ENCODE data around the gene ASZ1. TPM values are rescaled to one million over a fixed set of nuclear protein-coding genes. Genes with fewer than 3 reads are reported as not detected.

The ASZ1 gene
- total and polyA plus RNA-seq, 5 donors from 2014 or later = not detected

GRCh38 chr7:117362294-117362888 lies 64.9 kb downstream of the ASZ1 start:
- H3K27me3 Mint-ChIP-seq = no peaks in the 10 kb centered on the region
- no peaks in the 10 kb centered on the region for H3K36me3 Mint-ChIP-seq
- DNase-seq (no peak), ATAC-seq (ENCODE audit: low read depth in 2 of 2) (no peak)
- H3K9me3 ChIP-seq (ENCODE audit: control insufficient read depth in 2 of 2, low read length in 2 of 2) = no peaks in the 10 kb centered on the region
- H3K4me3 ChIP-seq (ENCODE audit: low read depth, low read length) = no peak overlapping the region
- no peak overlapping the region for H3K27ac Mint-ChIP-seq
- H3K27ac ChIP-seq (ENCODE audit: insufficient read depth, low read length, poor library complexity, severe bottlenecking) = no peak overlapping the region
- no peaks in the 10 kb centered on the region for H3K36me3 ChIP-seq (ENCODE audit: control insufficient read depth, insufficient read depth, low read length)
- no peaks in the 10 kb centered on the region for H3K4me1 ChIP-seq (ENCODE audit: control insufficient read depth, insufficient read depth, low read length, poor library complexity, severe bottlenecking)
- no peaks in the 10 kb centered on the region for H3K4me1 Mint-ChIP-seq
- no peaks in the 10 kb centered on the region for H3K9me3 Mint-ChIP-seq
- H3K27me3 ChIP-seq (ENCODE audit: control insufficient read depth, insufficient read depth, low read length) = no peaks in the 10 kb centered on the region
- H3K4me3 Mint-ChIP-seq = no peak overlapping the region

GRCh38 chr7:117350027-117350426 lies 77.3 kb downstream of the ASZ1 start:
- Mint-ChIP-seq H3K27me3 (no peaks in the 10 kb centered on the region), H3K4me3 (no peak overlapping the region), H3K27ac (no peak overlapping the region), H3K9me3 (peaks cover 0 to 4% (median 0%) of the 10 kb centered on the region in 7 donors), H3K4me1 (no peaks in the 10 kb centered on the region), H3K36me3 (no peaks in the 10 kb centered on the region)
- ATAC-seq (ENCODE audit: low read depth in 2 of 2) (no peak), DNase-seq (no peak)
- Histone ChIP-seq H3K4me1 (ENCODE audit: control insufficient read depth, insufficient read depth, low read length, poor library complexity, severe bottlenecking) (no peaks in the 10 kb centered on the region), H3K27ac (ENCODE audit: insufficient read depth, low read length, poor library complexity, severe bottlenecking) (no peak overlapping the region), H3K4me3 (ENCODE audit: low read depth, low read length) (no peak overlapping the region), H3K27me3 (ENCODE audit: control insufficient read depth, insufficient read depth, low read length) (no peaks in the 10 kb centered on the region), H3K9me3 (ENCODE audit: control insufficient read depth in 2 of 2, low read length in 2 of 2) (no peaks in the 10 kb centered on the region), H3K36me3 (ENCODE audit: control insufficient read depth, insufficient read depth, low read length) (no peaks in the 10 kb centered on the region)

GRCh38 chr7:117349570-117349969 lies 77.7 kb downstream of the ASZ1 start:
- H3K27me3 Mint-ChIP-seq = no peaks in the 10 kb centered on the region
- Histone ChIP-seq H3K9me3 (ENCODE audit: control insufficient read depth in 2 of 2, low read length in 2 of 2) (no peaks in the 10 kb centered on the region), H3K27ac (ENCODE audit: insufficient read depth, low read length, poor library complexity, severe bottlenecking) (no peak overlapping the region), H3K4me1 (ENCODE audit: control insufficient read depth, insufficient read depth, low read length, poor library complexity, severe bottlenecking) (no peaks in the 10 kb centered on the region), H3K36me3 (ENCODE audit: control insufficient read depth, insufficient read depth, low read length) (no peaks in the 10 kb centered on the region), H3K4me3 (ENCODE audit: low read depth, low read length) (no peak overlapping the region), H3K27me3 (ENCODE audit: control insufficient read depth, insufficient read depth, low read length) (no peaks in the 10 kb centered on the region)
- H3K4me1 Mint-ChIP-seq = no peaks in the 10 kb centered on the region
- DNase-seq (no peak), ATAC-seq (ENCODE audit: low read depth in 2 of 2) (no peak)
- no peak overlapping the region for H3K4me3 Mint-ChIP-seq
- no peaks in the 10 kb centered on the region for H3K36me3 Mint-ChIP-seq
- no peak overlapping the region for H3K27ac Mint-ChIP-seq
- H3K9me3 Mint-ChIP-seq = peaks cover 0 to 4% (median 0%) of the 10 kb centered on the region in 7 donors

- Histone ChIP-seq H3K36me3 (ENCODE audit: control insufficient read depth, insufficient read depth, low read length) (no peaks in the 10 kb centered on the region), H3K27me3 (ENCODE audit: control insufficient read depth, insufficient read depth, low read length) (no peaks in the 10 kb centered on the region), H3K4me1 (ENCODE audit: control insufficient read depth, insufficient read depth, low read length, poor library complexity, severe bottlenecking) (no peaks in the 10 kb centered on the region), H3K9me3 (ENCODE audit: control insufficient read depth in 2 of 2, low read length in 2 of 2) (no peaks in the 10 kb centered on the region), H3K27ac (ENCODE audit: insufficient read depth, low read length, poor library complexity, severe bottlenecking) (no peak overlapping the region), H3K4me3 (ENCODE audit: low read depth, low read length) (no peak overlapping the region)
- Mint-ChIP-seq H3K9me3 (peaks cover 0 to 4% (median 0%) of the 10 kb centered on the region in 7 donors), H3K27ac (no peak overlapping the region), H3K36me3 (no peaks in the 10 kb centered on the region), H3K4me1 (no peaks in the 10 kb centered on the region), H3K4me3 (no peak overlapping the region), H3K27me3 (no peaks in the 10 kb centered on the region)
- ATAC-seq (ENCODE audit: low read depth in 2 of 2) (no peak), DNase-seq (no peak)
Observed at GRCh38 chr7:117347962-117348672, 79.2 kb downstream of the ASZ1 start.

GRCh38 chr7:117347480-117347879 lies 79.8 kb downstream of the ASZ1 start:
- Mint-ChIP-seq H3K27ac (no peak overlapping the region), H3K4me1 (no peaks in the 10 kb centered on the region), H3K27me3 (no peaks in the 10 kb centered on the region), H3K4me3 (no peak overlapping the region), H3K9me3 (peaks cover 0 to 4% (median 0%) of the 10 kb centered on the region in 7 donors), H3K36me3 (no peaks in the 10 kb centered on the region)
- no peak for ATAC-seq (ENCODE audit: low read depth in 2 of 2)
- DNase-seq = no peak
- Histone ChIP-seq H3K4me1 (ENCODE audit: control insufficient read depth, insufficient read depth, low read length, poor library complexity, severe bottlenecking) (no peaks in the 10 kb centered on the region), H3K9me3 (ENCODE audit: control insufficient read depth in 2 of 2, low read length in 2 of 2) (no peaks in the 10 kb centered on the region), H3K27me3 (ENCODE audit: control insufficient read depth, insufficient read depth, low read length) (no peaks in the 10 kb centered on the region), H3K36me3 (ENCODE audit: control insufficient read depth, insufficient read depth, low read length) (no peaks in the 10 kb centered on the region), H3K4me3 (ENCODE audit: low read depth, low read length) (no peak overlapping the region), H3K27ac (ENCODE audit: insufficient read depth, low read length, poor library complexity, severe bottlenecking) (no peak overlapping the region)

GRCh38 chr7:117346161-117346560 lies 81.1 kb downstream of the ASZ1 start:
- Histone ChIP-seq H3K9me3 (ENCODE audit: control insufficient read depth in 2 of 2, low read length in 2 of 2) (no peaks in the 10 kb centered on the region), H3K27me3 (ENCODE audit: control insufficient read depth, insufficient read depth, low read length) (no peaks in the 10 kb centered on the region), H3K4me3 (ENCODE audit: low read depth, low read length) (no peak overlapping the region), H3K36me3 (ENCODE audit: control insufficient read depth, insufficient read depth, low read length) (no peaks in the 10 kb centered on the region), H3K4me1 (ENCODE audit: control insufficient read depth, insufficient read depth, low read length, poor library complexity, severe bottlenecking) (no peaks in the 10 kb centered on the region), H3K27ac (ENCODE audit: insufficient read depth, low read length, poor library complexity, severe bottlenecking) (no peak overlapping the region)
- H3K27ac Mint-ChIP-seq = no peak overlapping the region
- H3K36me3 Mint-ChIP-seq = no peaks in the 10 kb centered on the region
- DNase-seq = no peak
- H3K9me3 Mint-ChIP-seq = peaks cover 0 to 4% (median 0%) of the 10 kb centered on the region in 7 donors
- no peak for ATAC-seq (ENCODE audit: low read depth in 2 of 2)
- no peaks in the 10 kb centered on the region for H3K4me1 Mint-ChIP-seq
- no peaks in the 10 kb centered on the region for H3K27me3 Mint-ChIP-seq
- no peak overlapping the region for H3K4me3 Mint-ChIP-seq

GRCh38 chr7:117338020-117338419 lies 89.3 kb downstream of the ASZ1 start:
- H3K27me3 ChIP-seq (ENCODE audit: control insufficient read depth, insufficient read depth, low read length) = no peaks in the 10 kb centered on the region
- H3K4me1 ChIP-seq (ENCODE audit: control insufficient read depth, insufficient read depth, low read length, poor library complexity, severe bottlenecking) = no peaks in the 10 kb centered on the region
- H3K4me3 ChIP-seq (ENCODE audit: low read depth, low read length) = no peak overlapping the region
- no peak overlapping the region for H3K27ac Mint-ChIP-seq
- no peak overlapping the region for H3K27ac ChIP-seq (ENCODE audit: insufficient read depth, low read length, poor library complexity, severe bottlenecking)
- H3K9me3 ChIP-seq (ENCODE audit: control insufficient read depth in 2 of 2, low read length in 2 of 2) = no peaks in the 10 kb centered on the region
- H3K4me1 Mint-ChIP-seq = no peaks in the 10 kb centered on the region
- H3K36me3 ChIP-seq (ENCODE audit: control insufficient read depth, insufficient read depth, low read length) = no peaks in the 10 kb centered on the region
- DNase-seq (no peak), ATAC-seq (ENCODE audit: low read depth in 2 of 2) (no peak)
- no peaks in the 10 kb centered on the region for H3K27me3 Mint-ChIP-seq
- H3K4me3 Mint-ChIP-seq = no peak overlapping the region
- H3K36me3 Mint-ChIP-seq = no peaks in the 10 kb centered on the region
- H3K9me3 Mint-ChIP-seq = peaks cover 0 to 1% (median 0%) of the 10 kb centered on the region in 7 donors

GRCh38 chr7:117333168-117333567 lies 94.1 kb downstream of the ASZ1 start:
- no peaks in the 10 kb centered on the region for H3K36me3 Mint-ChIP-seq
- H3K9me3 Mint-ChIP-seq = peaks cover 0 to 7% (median 1%) of the 10 kb centered on the region in 7 donors
- H3K27ac Mint-ChIP-seq = no peak overlapping the region
- Histone ChIP-seq H3K9me3 (ENCODE audit: control insufficient read depth in 2 of 2, low read length in 2 of 2) (no peaks in the 10 kb centered on the region), H3K36me3 (ENCODE audit: control insufficient read depth, insufficient read depth, low read length) (no peaks in the 10 kb centered on the region), H3K27me3 (ENCODE audit: control insufficient read depth, insufficient read depth, low read length) (no peaks in the 10 kb centered on the region), H3K4me1 (ENCODE audit: control insufficient read depth, insufficient read depth, low read length, poor library complexity, severe bottlenecking) (no peaks in the 10 kb centered on the region), H3K4me3 (ENCODE audit: low read depth, low read length) (no peak overlapping the region), H3K27ac (ENCODE audit: insufficient read depth, low read length, poor library complexity, severe bottlenecking) (no peak overlapping the region)
- H3K27me3 Mint-ChIP-seq = no peaks in the 10 kb centered on the region
- H3K4me3 Mint-ChIP-seq = no peak overlapping the region
- no peaks in the 10 kb centered on the region for H3K4me1 Mint-ChIP-seq
- DNase-seq (no peak), ATAC-seq (ENCODE audit: low read depth in 2 of 2) (no peak)
